Stimulated activated CD4-positive, alpha-beta T cell treated with anti-CD3 and anti-CD28 coated beads, Interleukin-12 subunit alpha, Interleukin-12 subunit beta, amount 100 ng/mL, for 4 hours (primary cell): ENCODE measurements around the gene RNF217.
"Not testable (repeated sequence)": the region's sequence is repeated elsewhere in the genome, so short reads cannot be mapped to it uniquely, and the experiment has no call there.

Experiments used
- DNase-seq: peaks from one replicate; pipeline ENCODE4 v3.0.0-alpha.2; 2020

The RNF217 gene

DNA sequence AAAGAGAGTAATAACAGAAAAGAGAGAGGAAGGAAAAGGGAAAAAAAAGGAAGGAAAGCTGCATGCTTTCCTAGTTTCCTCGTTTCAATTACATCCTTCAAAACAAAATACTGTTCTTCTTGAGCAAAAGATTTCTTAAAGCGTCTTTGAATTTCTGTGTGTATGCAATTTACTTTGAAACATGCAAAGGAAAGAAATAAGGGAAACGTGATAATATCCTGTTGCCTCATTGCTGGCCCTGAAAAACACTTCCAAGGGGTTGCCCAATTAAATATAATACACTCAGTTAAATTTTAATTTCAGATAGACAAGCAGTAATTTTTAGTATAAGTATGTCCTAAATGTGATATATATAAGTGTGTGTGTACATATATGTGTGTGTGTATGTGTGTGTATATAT is 140.2 kb downstream of the RNF217 start:
- no peak for DNase-seq

DNA sequence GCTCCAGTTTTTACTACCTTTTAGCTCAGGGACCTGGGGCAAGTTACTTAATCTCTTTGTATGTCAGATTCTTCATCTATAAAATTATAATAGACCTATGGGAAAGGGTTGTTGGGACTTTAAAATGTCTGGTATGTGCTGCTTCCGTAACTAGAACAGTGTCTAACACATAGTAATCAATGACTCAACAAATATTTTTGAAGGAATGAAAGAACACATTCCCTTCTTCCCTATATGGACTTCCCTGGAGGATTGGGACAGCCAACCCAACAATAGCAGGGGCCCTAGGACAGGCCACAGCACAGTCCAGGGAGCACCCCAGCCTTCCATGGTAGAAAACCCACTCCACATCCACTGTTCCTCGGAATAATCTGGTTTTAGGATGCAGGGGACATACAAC is 140.7 kb downstream of the RNF217 start:
- DNase-seq: no peak

DNA sequence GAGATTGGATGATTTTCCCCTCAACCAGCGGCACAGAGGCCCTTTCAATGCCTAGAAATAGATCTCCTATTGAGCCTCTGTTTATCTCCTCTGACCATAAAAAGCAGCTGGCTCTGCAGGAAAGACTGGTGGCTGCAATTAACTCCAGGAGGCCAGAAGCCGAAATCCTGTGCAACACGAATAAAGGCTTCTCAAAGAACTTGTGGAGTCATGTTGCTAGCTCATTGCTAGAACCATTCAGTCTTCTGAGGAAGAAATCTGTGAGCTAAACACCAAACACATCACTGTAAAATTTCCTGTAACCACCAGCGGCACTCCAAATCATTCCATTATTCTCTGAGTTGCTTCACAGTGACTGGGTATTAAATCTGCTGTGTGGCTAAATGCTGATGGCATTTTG is 142.2 kb downstream of the RNF217 start:
- no peak for DNase-seq

DNA sequence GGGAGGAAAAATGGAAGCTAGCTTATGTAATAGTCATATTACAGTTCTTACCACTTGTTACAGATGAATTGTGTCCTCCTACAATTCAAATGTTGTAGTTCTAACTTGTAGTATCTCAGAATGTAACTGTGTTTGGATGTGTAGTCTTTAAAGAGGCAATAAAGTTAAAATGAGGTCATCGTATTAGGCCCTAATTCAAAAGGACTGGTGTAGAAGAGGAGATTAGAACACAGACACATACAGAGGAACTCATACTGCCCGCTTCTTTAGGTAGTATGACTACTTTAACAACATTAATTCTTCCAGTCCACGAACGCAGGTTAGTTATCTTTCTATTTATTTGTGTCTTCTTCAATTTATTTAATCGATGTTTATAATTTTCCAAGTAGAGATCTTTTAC is 144.8 kb downstream of the RNF217 start:
- DNase-seq: no peak

DNA sequence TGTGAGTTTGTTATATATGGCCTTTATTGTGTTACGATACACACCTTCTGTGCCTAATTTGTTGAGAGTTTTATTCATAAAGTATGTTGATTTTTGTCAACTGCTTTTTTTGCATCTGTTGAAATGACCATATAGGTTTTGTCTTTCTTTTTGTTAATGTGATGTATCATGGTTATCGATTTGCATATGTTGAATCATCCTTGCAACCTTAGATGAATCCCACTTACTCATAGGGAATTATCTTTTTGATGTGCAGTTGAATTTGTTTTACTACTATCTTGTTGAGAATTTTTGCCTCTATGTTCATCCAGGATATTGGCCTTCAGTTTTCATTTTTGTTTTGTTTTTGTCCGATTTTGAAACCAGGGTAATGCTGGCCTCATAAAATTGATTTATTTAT is 145.7 kb downstream of the RNF217 start:
- DNase-seq: no peak

DNA sequence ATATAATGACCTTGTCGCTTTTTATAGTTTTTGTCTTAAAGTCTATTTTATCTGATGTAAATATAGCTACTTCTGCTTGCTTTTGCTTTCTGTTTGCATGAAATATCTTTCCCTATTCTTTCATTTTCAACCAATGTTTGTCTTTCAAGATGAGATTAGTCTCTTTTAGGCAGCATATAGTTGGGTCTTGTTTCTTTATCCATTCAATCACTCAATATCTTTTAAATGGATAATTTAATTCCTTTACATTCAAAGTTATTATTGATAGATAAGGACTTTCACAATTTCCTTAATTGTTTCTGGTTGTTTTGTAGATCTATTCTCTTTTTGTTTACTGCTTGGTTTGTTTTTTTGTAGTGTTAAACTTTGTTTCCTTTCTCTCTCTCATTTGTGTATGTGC is 147.8 kb downstream of the RNF217 start:
- DNase-seq: no peak

DNA sequence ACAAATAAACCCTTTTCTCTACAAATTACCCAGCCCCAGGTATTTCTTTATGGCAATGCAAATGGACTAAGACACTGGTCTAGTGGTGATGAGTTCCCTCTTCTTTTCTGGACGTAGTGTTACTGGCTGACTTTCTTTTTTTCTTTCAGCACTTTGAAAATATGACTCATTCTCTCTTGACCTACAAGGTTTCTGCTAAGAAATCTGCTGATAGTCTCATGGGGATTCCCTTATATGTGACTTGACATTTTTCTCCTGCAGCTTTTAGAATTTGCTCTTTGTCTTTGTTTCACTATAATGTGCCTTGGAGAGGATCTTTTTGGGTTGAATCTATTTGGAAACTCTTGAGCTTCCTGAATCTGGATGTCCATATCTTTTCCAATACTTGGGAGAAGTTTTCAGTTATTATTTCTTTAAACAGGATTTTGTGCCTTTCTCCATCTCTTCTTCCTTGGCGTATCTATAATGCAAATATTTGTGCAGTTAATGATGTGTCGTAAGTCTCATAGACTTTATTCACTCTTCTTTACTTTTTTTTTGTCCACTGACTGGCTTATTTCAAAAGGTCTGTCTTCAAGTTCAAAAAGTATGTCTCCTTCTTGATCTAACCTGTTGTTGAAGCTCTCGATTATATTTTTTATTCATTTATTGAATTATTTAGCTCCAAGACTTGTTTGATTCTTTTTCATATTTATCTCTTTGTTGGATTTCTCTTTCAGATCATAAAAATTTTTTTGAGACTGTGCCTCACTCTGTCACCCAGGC is 149.2 kb downstream of the RNF217 start:
- no peak for DNase-seq

DNA sequence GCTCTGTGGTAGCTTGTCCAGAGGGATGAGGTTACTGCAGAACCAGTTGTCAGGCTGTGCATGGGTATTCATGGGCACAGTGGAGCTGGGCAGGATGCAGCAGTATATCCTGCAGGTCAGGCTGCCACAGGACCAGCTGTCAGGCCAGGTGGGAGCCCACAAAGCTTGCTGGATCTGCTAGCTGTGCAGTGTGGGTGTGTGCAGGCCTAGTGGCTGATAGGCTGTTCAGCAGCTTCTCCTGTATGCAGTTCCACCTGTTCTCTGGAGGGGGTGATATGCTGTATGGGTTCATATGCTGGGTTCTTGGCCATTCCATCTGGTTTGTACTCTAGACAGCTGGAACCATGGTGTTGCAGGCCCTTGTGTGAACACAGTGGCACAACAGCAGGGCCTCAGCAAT is 150.7 kb downstream of the RNF217 start:
- DNase-seq: no peak

DNA sequence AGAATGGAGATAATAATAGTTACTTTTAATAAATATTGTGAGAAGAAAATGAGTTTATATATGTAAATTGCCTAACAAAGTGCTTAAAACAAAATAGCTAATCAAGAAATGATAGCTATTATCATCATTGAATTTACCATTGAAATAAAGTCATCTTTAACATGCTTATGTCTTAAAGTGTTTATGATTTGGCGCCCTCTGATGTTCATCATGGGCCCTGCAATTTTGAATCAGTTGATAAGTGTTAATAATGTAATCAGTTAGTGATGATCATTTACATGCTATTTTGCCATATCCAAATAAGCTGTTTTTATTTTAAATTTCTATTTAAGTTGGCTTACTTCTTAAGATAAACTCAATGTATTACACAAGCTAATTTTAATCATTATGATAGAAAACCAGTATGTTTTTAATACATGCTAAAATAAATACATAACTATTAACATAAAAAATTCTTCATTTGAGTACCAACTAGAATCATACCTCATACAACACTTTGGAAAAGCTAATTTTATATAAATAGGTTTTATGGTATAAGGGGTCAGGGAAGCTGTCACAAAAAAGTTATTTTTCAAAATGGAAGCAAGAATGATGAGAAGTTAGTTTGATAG is 152.1 kb downstream of the RNF217 start:
- DNase-seq: peak; percentile 21

DNA sequence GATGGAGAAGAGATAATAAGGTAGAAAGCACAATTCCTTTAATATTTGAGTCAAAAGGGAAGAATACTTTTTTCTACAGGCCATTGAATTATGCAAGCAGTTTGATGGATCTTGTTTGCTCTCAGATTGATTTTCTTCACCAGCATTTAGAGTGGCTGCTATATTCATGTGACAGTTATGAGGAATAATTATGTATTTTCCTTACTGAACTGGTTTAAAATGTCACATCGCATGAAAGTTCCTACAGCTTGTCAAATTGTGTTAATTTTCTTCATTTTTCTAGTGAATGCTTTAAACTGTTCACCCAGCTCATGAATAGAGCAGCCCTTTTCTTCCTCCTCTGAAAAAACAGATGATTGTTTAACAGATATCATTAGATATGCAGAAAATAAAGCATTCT is 153.9 kb downstream of the RNF217 start:
- DNase-seq: no peak

DNA sequence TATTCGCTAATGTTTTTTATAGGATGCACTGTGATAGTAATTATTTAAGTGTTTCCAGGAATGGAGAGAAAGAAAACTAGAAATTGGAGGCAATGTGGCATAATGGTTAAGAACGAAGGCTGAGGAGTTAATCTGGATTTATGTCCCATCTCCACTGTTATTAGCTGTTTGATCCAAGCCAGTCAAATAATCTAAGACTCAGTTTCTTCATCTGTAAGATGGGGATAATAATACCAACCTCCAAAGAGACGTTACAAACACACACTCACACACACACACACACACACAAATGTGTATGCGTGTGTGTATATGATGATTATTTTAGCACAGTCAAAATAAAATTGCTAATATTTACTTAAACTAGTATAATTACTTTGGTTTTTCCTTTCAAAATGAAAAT is 154.5 kb downstream of the RNF217 start:
- DNase-seq: no peak

DNA sequence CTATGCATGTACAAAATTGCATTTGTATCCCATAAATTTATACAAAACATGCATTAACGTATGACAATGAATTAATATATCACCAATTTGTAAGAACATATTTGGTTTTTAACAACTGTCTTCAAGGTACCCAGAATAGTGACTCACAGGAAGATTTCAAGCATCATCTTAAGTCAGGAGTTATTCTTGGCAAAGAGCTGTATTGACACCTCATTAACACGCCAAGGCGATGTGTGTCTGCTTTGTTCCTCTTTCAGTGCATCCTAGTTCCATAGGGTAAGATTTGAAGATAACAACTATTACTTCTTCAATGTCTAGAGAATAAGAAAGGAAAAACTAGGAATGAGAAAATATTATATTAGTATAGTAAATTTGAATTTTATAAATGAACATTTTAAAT is 155.6 kb downstream of the RNF217 start:
- DNase-seq: no peak

DNA sequence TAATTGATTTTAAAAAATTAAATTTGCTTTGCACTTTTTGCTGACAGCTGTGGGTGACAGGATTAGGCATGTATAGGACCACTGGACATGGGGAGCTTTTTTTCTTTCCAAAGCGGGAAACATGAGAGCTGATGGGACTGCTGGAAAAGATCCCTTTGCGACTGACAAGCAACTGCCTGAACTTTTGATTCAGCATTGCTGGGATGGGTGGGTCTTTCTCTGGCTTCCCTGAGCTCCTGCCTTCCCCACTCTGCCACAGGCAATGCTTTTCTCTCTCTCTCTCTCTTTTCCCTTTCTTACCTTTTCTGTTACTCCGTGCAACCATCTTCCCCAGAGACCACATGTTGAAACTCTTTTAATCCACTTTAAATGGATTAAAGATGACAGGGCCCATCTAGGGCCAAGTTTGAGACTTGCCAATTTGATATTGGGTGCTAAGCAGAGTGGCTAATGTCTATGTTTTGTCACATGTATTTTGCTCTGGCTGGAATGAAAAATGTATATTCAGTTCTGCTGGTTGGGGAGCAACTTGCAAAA is 157.9 kb downstream of the RNF217 start:
- DNase-seq: no peak

DNA sequence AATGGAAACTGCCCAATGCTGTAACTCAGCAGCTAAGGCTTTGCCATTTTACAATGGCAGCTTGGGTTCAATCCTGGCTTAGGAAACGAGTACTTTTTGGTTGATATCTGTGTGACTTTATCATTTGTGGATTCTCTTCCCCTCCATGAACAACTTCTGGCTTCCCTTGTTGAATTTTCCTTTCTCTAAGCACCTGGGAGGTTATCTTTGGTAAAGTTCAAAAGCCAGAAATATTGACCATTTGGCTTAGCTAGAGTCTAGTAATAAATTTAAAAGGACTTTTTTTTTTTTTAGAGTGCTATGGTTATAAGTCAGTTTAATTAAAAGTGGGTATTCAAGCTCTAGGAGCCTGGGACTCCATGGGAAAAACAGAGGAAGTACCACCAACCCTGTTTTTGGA is 159.7 kb downstream of the RNF217 start:
- no peak for DNase-seq

DNA sequence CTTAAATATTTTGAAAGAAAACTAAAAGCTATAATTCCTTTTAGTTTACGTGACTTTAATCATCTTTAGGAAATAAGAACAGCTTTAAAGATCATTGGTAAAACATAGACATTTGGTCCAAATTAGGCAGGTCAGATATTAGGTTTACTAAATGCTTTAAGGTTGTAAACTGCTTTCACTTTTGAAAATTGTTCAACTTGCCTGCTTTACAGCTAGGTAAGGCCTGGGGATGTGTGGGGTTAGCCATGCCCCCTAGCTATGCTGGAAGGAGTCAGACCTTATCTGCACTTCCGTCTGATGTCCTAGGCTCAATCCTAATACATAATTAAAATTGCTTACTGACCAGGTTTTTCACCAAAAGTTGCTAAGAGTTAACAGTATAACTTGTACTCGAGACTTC is 160.8 kb downstream of the RNF217 start:
- DNase-seq: no peak

DNA sequence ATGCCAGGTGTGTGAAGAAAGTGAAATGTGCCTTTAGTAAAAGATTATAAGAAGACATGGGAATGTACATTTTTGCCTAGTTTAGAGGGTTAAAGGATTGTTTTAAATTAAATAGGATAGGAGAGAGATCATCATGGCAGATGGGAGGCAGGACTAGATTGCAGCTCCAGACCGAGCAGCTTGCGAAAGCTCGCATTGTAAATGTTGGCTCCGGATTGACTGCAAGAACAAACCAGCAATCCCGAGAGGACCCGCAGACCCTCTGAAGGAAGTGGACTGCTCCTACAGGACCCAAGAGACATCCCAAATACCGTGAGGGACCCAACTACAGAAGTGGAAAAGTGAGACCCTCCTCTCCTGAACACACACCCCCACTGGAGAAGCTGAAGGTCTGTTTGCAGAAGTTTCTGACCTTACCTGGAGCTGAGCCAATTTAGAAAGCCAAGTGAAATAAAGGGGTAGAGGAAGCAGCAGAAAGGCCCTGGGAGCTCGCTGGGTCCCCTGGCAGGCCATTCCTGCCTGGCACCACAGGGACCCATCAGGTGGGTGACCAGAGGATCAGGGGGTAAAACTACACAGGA is 161.3 kb downstream of the RNF217 start:
- no peak for DNase-seq

DNA sequence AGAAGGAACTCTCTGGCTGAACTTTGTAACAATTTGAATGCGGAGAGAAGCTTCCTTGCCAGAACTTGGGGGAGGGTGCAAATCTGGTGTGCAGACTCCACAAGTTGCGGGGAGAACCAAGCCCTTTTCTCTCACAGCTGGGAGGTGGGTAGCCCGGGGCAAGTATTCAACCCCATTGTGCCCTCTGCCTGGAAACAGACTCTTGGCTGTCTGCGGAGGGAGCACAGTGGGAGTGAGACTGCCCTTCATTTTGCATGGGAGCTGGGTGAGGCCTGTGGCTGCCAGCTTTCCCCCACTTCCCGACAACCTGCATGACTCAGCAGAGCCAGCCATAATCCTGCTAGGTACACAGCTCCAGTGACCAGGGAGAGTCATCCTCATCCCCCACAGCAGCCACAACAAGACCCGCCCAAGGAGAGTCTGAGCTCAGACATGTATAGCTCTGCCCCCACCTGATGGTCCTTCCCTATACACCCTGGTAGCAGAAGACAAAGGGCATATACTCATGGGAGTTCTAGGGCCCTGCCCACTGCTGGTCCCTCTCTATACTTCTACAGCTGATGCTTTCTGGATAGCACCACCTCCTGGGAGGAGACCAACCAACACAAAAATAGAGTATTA is 161.9 kb downstream of the RNF217 start:
- DNase-seq: no peak

DNA sequence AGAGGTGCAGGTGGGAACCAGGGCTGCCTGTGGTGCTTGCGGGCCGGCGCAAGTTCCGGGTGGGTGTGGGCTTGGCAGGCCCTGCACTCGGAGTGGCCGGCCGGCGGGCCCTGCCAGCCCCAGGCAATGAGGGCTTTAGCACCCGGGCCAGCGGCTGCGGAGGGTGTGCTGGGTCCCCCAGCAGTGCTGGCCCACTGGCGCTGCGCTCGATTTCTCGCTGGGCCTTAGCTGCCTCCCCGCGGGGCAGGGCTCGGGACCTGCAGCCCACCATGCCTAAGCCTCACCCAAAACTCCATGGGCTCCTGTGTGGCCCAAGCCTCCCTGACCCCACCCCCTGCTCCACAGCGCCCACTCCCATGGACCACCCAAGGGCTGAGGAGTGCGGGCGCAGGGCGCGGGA is 163.6 kb downstream of the RNF217 start:
- not testable (repeated sequence) for DNase-seq

DNA sequence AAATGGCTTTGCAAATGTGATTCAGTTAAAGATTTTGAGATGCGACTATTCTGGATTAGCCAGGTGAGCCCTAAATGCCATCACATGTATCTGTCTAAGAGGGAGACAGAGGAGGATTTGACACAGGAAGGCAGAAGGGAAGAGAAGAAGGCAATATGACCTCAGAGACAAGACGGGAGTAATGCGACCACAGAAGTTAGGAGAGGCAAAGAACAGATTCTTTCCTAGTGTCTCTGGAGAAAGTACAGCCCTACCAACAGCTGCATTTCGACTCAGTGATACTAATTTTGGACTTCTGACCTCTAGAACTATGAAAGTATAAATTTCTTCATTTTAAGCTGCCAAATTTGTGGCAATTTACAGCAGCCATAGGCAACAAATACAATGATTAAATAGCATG is 167.1 kb downstream of the RNF217 start:
- DNase-seq: no peak

DNA sequence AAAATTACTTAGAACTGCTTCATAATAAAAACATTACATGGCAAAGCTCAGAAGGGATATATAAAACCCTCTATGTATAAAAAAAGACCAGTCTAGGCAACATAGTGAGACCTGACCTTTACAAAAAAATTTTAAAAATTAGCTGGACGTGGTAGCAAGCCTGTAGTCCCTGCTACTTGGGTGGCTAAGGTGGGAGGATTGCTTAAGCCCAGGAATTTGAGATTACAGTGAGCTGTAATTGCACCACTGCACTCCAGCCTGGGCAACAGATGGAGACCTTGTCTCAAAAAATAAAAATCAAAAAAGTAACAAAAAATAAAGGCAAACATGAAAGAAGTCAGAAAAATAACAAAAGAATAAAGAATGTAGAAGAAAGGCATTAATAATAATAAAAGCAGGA is 169.8 kb downstream of the RNF217 start:
- DNase-seq: no peak

DNA sequence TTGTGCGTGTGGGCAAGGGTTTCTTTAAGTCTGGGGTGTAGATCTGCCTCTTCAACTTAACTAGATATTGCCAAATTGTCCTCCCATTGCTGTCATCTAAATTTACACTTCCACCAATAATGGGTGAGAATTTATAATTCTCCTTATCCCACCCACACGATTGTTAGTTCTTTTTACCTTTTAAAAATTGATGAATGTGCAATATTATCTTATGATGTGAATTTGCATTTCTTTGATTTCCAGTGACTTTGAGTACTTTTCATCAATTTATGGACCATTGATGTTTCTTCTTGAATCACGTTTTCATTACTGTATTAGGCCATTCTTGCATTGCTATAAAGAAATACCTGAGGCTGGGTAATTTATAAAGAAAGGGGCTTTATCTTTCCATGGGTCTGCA is 174.1 kb downstream of the RNF217 start:
- DNase-seq: no peak

DNA sequence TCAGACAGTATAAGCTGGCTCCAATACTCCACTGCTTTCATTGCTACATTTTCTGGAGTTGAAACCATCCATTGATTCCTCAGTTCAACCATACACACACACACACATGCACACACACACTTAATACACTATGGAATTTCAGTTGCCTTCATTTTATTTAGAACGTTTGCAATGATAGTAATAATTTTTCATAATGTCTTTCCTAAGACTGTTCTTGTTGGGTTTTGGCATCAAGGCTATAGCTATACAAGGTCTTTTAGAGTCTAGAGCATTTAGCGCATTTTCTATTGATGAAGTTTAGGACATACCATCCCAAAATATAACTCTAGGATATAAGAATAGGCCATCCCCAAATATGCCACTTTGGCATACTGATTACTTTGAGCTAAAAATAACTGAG is 175.8 kb downstream of the RNF217 start:
- no peak for DNase-seq

DNA sequence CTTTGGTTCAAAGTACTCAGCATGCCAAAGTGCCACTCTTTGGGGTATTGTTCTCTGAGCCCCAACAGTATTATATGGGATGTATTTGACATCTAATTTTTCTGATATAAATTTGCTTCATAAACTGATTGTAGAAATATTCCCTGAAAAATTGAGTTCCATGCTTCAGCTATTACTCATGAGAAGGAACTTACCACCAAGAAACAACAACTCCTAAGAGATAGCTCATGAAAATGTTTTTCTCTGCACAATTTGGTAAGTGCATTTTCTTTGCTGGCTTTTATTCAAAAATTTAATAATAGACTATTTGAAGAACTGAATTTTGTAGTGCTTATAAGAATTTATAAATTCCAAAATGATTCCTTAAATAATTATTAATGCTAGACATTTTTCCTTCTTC is 178.6 kb downstream of the RNF217 start:
- DNase-seq: no peak
